ENCODE measurements around the gene LRMDA.

LRMDA gene

GRCh38 chr10:75788394-75789205 lies 357.2 kb downstream of the LRMDA start:
- no peak for ATAC-seq

- no peak for ATAC-seq
Observed at GRCh38 chr10:75793848-75794247, 362.4 kb downstream of the LRMDA start.

- no peak for ATAC-seq
Observed at GRCh38 chr10:75801121-75801520, 369.7 kb downstream of the LRMDA start.

GRCh38 chr10:75801661-75802060 lies 370.2 kb downstream of the LRMDA start:
- ATAC-seq, result no peak

GRCh38 chr10:75803121-75803520 lies 371.7 kb downstream of the LRMDA start:
- no peak for ATAC-seq

- ATAC-seq, result no peak
Observed at GRCh38 chr10:75803816-75804552, 372.6 kb downstream of the LRMDA start.

- ATAC-seq, result no peak
Observed at GRCh38 chr10:75806186-75806585, 374.8 kb downstream of the LRMDA start.

GRCh38 chr10:75807456-75807855 lies 376.0 kb downstream of the LRMDA start:
- no peak for ATAC-seq

- no peak for ATAC-seq
Observed at GRCh38 chr10:75809003-75809402, 377.6 kb downstream of the LRMDA start.

- no peak for ATAC-seq
Observed at GRCh38 chr10:75814014-75814413, 382.6 kb downstream of the LRMDA start.

- no peak for ATAC-seq
Observed at GRCh38 chr10:75815066-75815465, 383.6 kb downstream of the LRMDA start.

- no peak for ATAC-seq
Observed at GRCh38 chr10:75817198-75817597, 385.8 kb downstream of the LRMDA start.

- ATAC-seq, result no peak
Observed at GRCh38 chr10:75818552-75818951, 387.1 kb downstream of the LRMDA start.

GRCh38 chr10:75825235-75825634 lies 393.8 kb downstream of the LRMDA start:
- no peak for ATAC-seq

- ATAC-seq, result no peak
Observed at GRCh38 chr10:75825661-75826060, 394.2 kb downstream of the LRMDA start.

- no peak for ATAC-seq
Observed at GRCh38 chr10:75826846-75827245, 395.4 kb downstream of the LRMDA start.

GRCh38 chr10:75827587-75828021 lies 396.2 kb downstream of the LRMDA start:
- ATAC-seq, result no peak

GRCh38 chr10:75828413-75828812 lies 397.0 kb downstream of the LRMDA start:
- ATAC-seq, result no peak

- no peak for ATAC-seq
Observed at GRCh38 chr10:75836064-75836463, 404.6 kb downstream of the LRMDA start.

- no peak for ATAC-seq
Observed at GRCh38 chr10:75838486-75838885, 407.1 kb downstream of the LRMDA start.

GRCh38 chr10:75839020-75839419 lies 407.6 kb downstream of the LRMDA start:
- ATAC-seq, result no peak

- no peak for ATAC-seq
Observed at GRCh38 chr10:75841266-75841665, 409.8 kb downstream of the LRMDA start.

GRCh38 chr10:75845176-75845947 lies 413.9 kb downstream of the LRMDA start:
- ATAC-seq, result no peak
